ENCODE results near the gene RPL29. TPM values are rescaled to one million over a fixed set of nuclear protein-coding genes. Genes with fewer than 3 reads are reported as not detected.

The RPL29 gene
- total RNA-seq, 1 donor from 2014 or later = 810 TPM

GRCh38 chr3:51977446-51978142 lies 18.1 kb downstream of the RPL29 start:
- no peaks in the 10 kb centered on the region for H3K36me3 ChIP-seq
- DNase-seq (no peak), ATAC-seq (no peak)
- no peak overlapping the region for H3K27ac ChIP-seq
- H3K9me3 ChIP-seq = no peaks in the 10 kb centered on the region
- H3K4me1 ChIP-seq = peaks cover 35% of the 10 kb centered on the region
- TF ChIP-seq CTCF (IDR thresholded peaks at IDR 0.05) = no peak
- no peak overlapping the region for H3K4me3 ChIP-seq
- intact Hi-C loops (cut with DNase I) = no loop called here
- H3K27me3 ChIP-seq = no peaks in the 10 kb centered on the region

- Histone ChIP-seq H3K4me1 (peaks cover 21% of the 10 kb centered on the region), H3K36me3 (no peaks in the 10 kb centered on the region), H3K9me3 (no peaks in the 10 kb centered on the region), H3K27me3 (no peaks in the 10 kb centered on the region), H3K27ac (peak overlapping the region; percentile 93), H3K4me3 (peak overlapping the region; percentile 72)
- TF ChIP-seq CTCF (IDR thresholded peaks at IDR 0.05) = peak; percentile 23
- DNase-seq = peak; percentile 88
- ATAC-seq = peak; percentile 22
- intact Hi-C loops (cut with DNase I) = no loop called here
Measured at GRCh38 chr3:51975852-51976549, 19.7 kb downstream of the RPL29 start.

- H3K4me1 ChIP-seq = peaks cover 21% of the 10 kb centered on the region
- TF ChIP-seq CTCF (IDR thresholded peaks at IDR 0.05) = no peak
- ATAC-seq = peak; percentile 82
- intact Hi-C loops (cut with DNase I) = no loop called here
- H3K36me3 ChIP-seq = no peaks in the 10 kb centered on the region
- peak within 1 kb of the TSS; percentile 93 for H3K27ac ChIP-seq
- no peaks in the 10 kb centered on the region for H3K9me3 ChIP-seq
- DNase-seq = peak; percentile 90
- H3K27me3 ChIP-seq = no peaks in the 10 kb centered on the region
- H3K4me3 ChIP-seq = peak within 1 kb of the TSS; percentile 72
Measured at GRCh38 chr3:51974963-51975851, 20.5 kb downstream of the RPL29 start, which contains the start of gene ABHD14A. Gene ABHD14A, plus strand, starts transcription at chr3:51975064. Its CDS starts 72 bp downstream, at chr3:51975136.

GRCh38 chr3:51974277-51974962 lies 21.3 kb downstream of the RPL29 start:
- peak overlapping the region; percentile 72 for H3K4me3 ChIP-seq
- peak; percentile 11 for ATAC-seq
- intact Hi-C loops (cut with DNase I) = no loop called here
- TF ChIP-seq CTCF (IDR thresholded peaks at IDR 0.05) = peak; percentile 6
- H3K27me3 ChIP-seq = no peaks in the 10 kb centered on the region
- peaks cover 21% of the 10 kb centered on the region for H3K4me1 ChIP-seq
- H3K36me3 ChIP-seq = no peaks in the 10 kb centered on the region
- H3K9me3 ChIP-seq = no peaks in the 10 kb centered on the region
- peak; percentile 74 for DNase-seq
- H3K27ac ChIP-seq = peak overlapping the region; percentile 93

GRCh38 chr3:51971350-51971749 lies 24.3 kb downstream of the RPL29 start:
- Histone ChIP-seq H3K4me1 (peaks cover 30% of the 10 kb centered on the region), H3K36me3 (no peaks in the 10 kb centered on the region), H3K4me3 (no peak overlapping the region), H3K27me3 (no peaks in the 10 kb centered on the region), H3K27ac (no peak overlapping the region), H3K9me3 (no peaks in the 10 kb centered on the region)
- DNase-seq = no peak
- intact Hi-C loops (cut with DNase I) = no loop called here
- TF ChIP-seq CTCF (IDR thresholded peaks at IDR 0.05) = no peak
- ATAC-seq = no peak

Measured in upper lobe of right lung (tissue), 1 donor.